ENCODE measurements around the gene FLNB.
"Not testable (repeated sequence)": the region's sequence is repeated elsewhere in the genome, so short reads cannot be mapped to it uniquely, and the experiment has no call there.

FLNB gene

DNA sequence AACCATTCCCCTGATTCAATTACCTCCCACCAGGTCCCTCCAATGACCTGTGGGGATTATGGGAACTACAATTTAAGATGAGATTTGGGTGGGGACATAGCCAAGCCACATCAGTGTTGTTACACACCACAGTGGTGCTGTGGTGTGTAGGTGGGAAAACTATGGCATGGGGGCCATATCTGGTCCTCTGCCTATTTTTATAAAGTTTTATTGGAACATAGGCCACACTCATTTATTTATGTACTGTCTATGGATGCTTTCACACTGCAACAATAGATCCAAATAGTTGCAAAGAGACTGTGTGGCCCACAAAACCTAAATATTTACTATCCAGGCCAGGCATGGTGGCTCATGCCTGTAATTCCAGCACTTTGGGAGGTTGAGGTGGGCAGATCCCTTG, 46.4 kb downstream of the FLNB start:
- no peak for DNase-seq (ENCODE audit: low read depth)

DNA sequence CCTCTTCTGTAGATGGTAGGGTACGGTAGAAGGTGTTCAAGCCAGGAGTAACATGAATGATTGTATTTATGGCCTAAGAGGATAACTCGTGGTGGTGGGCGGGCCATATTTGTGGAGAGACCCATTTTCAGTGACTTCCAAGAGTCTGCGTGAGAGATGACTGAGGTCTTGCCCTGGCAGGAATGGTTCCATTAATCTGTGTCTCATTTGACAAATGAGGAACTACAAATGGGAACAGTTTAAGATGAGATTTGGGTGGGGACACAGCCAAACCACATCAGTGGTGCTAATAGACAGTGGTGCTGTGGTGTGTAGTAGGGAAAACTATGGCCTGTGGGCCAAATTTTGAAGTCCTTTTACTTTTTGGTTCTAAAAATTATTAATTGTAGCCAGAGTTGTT, 47.1 kb downstream of the FLNB start:
- DNase-seq (ENCODE audit: low read depth): no peak

DNA sequence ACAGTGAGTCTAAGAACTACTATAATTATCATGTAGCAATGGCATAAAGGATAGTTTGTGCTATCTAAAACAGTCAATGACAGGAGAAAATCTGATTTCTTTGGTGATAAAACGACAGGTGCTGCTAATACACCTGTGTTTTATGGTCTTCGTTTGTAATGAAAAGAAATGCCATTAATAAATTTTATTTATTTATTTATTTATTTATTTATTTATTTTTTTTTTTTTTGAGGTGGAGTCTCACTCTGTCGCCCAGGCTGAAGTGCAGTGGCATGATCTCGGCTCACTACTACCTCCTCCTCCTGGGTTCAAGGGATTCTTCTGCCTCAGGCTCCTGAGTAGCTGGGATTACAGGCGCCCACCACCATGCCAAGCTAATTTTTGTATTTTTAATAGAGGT, 47.7 kb downstream of the FLNB start:
- not testable (repeated sequence) for DNase-seq (ENCODE audit: low read depth)

DNA sequence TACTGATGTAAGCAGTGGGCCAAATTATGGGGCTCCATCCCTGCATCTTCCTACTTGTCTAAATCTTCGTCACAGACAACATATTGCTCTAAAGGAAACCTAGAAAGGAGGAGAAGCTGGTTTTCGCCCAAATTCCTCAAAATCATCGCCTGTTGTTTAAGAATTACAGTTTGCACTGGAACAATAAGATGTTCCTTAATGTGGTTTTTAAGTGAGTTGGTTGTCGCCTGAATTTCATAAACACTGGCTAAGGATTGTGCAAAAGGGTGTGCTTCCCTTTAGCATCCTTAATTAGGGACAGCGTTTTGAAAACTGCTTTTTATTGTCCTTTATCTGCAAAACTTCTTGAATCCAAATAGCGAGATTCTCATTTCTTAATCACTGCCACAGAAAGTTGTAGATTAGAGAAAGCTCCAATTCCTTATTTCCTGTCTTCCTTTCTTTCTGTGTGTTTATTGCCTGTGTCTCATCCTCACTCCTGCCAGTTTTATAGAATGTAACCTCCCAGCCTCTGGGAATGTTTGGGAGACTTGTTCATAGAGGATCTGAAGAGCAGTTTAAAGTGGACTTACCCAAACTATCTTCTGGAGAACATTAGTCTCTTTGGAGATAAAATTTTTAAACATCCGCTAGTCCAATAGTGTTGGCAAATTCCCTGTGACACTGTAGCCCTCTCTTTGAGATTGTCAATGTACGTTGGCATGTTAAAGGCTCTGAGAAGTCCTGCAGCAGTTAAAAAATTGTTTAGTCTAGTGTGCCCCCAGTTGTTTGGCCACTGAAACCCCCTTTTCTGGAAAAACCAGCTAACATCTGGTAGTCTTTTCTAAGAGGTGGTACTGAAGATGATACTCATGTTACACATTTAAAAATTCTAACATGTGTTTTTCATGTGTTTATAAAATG, 50.4 kb downstream of the FLNB start:
- peak; percentile 63 for DNase-seq (ENCODE audit: low read depth)

DNA sequence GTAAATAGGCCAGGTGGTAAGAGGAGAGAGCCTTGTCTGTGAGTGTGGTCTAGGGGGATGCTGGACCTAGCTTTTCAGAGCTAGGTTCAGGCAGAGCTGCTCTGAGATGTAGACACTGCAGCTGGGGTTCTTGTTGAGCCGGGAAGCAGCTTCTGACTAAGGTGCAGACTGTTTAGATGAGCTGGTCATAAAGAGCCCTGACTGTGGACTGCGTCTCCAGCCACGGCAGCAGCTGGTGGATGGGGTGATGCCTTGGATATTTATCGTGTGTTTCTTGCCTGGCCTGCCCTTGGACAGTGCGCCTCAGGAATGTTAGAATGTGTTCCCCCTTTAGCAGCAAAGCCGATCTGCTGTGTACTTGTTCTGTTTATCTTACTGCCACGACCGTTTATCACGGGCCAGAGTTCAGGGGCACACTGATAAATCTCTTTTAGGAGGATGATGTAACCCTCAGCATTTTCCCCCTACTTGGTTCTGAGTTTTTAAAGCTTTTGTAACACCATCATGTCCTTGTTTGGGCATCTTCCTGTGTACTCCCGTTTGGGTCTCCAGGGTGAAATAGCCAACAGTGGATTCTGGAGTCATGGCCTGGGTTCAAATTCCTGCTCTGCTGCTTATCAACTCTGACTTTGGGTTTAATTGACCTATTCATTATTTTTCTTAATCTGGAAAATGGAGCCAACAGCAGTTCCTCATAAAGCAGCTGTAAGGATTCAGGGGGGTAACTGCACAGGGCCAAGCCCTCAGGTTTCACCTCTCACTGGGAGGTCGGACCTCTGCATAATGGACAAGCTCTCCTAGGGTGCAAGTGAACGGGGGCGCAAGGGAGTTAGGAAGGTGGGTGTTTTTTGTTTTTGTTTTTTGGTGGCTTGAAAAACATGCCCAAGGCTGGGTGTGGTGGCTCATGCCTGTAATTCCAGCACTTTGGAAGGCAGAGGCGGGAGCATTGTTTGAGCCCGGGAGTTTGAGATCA, 51.4 kb downstream of the FLNB start:
- no peak for DNase-seq (ENCODE audit: low read depth)

DNA sequence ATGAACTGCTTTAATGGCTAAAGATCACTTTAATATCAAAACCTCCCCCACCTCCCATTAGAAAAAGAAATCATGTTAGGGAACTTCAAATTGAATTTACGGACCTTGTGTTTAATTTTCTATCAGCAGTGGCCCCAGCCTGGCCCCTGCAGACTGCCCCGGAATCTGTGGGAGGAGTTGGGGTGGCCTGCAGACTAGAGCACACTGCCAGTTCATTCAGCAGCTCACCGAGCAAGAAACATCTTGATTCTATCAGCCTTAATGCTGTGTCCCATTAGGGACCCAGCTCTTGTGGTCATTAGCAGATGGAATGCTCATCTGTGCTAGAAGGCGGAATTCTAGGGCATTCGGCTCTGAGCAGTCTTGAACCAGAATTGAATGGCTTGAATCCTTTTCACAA, 54.2 kb downstream of the FLNB start:
- DNase-seq (ENCODE audit: low read depth): no peak

DNA sequence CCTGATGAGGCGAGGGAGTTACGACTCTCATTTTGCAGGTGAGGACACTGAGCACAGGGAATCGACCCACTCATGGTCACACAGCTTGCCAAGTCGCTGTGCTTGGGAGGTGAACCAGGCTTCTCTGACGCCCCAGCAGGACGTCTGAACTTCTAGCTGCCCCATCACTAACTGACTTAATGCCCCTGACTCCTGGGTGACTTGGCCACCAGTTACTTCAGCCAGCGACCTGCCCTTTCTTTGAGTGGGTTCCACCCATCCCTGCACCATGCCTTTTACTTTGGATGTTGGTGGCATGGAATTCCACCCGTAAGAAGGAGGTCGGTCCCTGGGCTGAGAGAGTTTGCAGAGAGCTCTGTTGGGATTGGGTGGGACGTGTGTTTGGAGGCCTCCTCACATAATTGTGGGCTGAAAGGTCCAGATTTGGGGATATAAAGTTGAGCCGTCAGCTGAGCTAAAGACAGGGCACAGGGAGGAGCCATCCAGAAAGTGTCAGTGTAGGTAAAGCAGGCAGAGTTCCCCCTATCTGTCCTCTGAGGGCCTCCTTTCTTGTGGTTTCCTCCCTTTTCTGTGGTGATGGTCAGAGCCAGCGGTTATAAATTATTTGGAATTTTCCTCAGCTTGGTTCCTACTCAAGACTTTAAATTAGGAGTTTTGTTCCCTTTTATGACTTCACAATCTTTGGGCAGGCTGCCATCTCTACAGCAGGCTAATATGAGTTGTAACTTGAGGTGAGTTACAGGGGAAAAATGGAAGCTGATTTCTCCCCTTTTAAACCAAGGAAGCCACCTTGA, 55.0 kb downstream of the FLNB start:
- DNase-seq (ENCODE audit: low read depth): peak; percentile 66

DNA sequence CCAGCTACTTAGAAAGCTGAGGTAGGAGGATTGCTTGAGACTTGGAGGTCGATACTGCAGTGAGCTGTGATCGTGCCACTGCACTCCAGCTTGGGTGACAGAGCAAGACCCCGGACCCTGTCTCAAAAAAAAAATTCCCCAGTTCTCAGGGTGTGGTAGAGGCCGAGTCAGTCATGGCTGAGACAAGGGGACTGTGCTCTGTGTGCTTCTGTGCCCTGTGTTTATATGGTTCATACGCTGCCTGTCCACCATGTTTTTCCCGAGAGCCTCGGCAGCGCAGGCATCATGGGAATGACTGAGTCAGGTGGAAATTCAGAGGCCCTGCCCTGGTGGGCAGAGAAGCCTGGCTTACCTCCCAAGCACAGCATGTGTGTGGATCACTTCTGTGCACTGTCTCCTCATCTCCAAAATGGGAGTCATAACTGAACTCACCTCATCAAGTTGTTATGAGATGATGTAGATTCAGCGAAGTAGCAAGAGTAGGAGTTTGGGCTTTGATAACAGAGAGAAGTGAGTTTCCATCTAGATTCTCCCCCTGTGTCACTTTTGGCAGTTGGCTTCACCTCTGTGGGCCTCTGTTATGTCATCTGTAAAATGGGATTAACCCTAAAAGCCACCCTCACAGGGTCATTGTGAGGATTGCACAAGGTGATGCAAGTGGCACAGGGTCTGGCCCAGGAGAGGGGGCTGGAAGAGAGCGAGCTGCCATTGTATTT, 56.9 kb downstream of the FLNB start:
- DNase-seq (ENCODE audit: low read depth): no peak

DNA sequence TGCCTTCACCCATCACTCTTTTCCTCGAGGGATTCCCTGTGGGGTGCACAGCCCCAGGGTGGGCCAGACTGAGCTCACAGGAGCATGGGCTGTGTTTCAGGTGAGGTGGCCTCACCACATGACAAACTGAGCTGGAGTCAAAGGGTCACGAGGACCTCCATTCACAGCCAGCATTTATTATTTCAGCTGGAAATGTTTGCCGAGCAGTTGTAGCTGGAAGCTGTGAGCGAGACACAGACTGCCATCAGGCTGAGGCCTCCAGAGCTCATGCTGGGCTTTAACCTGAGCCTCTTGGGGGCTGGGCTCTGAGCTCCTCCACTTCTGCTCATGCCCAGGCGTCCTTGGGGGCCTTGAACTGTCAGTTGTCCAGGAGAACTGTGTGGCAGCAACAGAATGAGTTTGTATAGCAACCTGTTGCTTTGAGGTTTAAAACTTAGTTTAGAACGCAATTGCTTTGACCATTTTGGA, 57.5 kb downstream of the FLNB start:
- no peak for DNase-seq (ENCODE audit: low read depth)

DNA sequence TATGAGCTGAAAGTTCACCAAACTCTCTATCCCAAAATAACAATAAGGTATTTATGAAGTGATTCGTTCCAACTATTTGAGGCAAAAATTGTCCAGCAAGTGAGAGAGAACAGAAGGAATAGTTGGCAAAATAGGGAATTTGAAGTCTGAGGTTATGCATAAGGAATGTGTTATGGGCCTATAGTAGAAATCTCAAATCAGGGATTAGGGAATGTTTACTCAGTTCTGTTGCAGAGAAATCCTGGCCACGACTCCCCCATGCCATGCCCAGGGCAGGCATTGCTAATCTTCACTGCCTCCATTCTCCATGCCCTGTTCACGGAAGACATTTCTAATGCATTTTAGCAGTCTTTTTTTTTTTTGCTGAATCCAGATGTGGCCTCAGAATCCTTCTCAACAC, 58.6 kb downstream of the FLNB start:
- no peak for DNase-seq (ENCODE audit: low read depth)

DNA sequence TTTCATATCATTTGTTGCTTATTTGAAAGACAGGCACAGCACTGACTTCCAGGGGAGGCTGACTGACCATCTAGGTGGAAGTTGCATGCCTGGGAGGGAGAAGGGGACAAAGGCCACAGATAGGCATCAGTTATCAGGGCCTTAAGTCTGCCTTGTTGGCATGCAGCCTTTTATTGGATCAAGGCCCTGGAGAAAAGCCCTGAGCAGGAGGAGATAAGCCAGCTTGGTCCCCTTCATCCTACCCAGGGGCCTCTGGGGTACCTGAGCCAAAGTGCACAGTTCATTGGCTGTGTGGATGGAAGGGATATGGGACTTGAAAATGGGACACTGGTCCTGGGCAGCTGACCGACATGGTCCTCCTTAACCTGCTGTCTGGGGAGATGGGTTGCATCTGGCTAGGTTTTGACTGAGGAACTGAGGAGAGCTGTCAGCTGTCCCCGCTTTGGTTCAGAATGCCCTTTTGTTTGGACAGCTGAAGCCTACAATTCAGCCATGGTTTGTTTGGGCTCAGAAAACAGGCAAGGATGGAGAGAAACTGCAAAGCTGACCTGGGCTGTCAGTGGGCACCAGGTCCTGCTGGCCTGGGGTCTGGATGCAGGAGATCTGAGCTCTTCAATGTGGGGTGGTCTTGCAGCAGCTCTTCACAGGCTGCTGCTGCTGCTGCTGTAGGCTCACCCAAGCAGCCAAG, 60.0 kb downstream of the FLNB start:
- no peak for DNase-seq (ENCODE audit: low read depth)

DNA sequence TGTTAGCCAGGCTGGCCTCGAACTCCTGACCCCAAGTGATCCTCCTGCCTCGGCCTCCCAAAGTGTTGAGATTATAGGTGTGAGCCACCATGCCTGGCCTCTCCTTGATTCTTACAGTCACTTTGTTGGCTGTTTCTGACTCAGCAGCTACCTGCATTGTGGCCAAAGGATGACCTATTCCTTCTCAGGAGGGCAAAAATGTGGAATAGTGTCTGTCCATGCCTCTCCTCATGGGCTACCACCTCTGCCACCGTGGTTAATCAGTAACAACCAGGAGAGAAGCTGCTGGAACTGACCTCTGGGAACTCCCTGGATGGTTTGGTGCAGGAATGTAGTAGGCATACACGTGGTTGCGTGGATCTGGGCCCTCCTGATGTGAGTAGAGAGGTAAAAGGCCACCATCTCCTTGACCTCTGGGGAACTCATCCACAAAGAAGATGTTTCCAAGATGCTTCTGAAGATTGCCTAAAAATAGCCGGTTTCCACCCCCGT, 63.3 kb downstream of the FLNB start:
- DNase-seq (ENCODE audit: low read depth): no peak

DNA sequence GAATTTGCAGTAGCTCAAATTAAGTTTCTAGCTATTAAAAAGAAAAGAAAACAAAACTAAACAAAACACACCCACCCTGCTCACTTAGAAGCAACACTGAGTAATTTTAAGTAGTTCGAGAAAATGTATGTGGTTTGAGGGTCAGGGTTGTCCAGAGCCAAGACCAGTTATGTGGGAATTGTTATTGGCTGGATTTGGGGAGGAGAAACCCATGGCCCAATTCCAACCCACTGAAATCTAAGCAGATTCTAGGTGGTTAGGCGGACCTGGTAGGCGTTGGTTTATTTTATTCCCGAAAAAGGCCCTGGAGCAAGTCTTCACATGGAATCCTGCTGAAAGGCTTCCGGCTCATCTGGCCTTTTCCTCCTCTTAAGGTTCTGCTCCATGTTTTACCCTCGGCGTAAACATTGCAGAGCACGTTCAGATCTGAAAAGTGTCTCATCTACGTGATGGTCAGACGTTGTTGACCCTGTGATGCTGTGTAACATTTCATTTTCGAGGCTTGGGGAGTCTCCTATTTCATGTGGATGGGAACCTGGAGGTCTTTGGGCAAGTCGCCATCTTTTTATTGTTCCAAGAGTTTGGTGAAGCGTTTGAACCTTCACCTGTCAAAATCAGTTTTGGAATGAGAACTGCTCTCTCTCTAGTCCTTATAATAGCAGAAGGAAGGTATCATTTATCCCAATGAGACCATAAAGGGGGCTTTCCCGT, 64.0 kb downstream of the FLNB start:
- DNase-seq (ENCODE audit: low read depth): peak; percentile 83

DNA sequence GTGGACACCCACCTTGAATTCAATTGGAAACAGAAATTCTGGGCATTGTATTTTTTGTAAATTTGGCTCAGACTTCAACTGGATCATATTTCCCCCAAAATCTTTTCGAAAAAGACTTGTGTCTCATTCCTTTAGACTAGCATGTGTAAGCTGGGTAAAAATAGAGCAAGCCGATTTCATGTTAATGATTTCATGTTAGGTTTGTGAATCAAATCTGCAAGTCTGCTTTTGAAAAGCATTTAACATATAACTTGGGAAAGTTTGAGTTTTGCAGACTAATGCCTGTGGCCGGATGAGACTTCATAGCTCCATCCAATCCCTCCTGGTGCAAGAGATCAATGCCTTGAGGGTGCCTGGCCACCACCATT, 64.5 kb downstream of the FLNB start:
- DNase-seq (ENCODE audit: low read depth): no peak

DNA sequence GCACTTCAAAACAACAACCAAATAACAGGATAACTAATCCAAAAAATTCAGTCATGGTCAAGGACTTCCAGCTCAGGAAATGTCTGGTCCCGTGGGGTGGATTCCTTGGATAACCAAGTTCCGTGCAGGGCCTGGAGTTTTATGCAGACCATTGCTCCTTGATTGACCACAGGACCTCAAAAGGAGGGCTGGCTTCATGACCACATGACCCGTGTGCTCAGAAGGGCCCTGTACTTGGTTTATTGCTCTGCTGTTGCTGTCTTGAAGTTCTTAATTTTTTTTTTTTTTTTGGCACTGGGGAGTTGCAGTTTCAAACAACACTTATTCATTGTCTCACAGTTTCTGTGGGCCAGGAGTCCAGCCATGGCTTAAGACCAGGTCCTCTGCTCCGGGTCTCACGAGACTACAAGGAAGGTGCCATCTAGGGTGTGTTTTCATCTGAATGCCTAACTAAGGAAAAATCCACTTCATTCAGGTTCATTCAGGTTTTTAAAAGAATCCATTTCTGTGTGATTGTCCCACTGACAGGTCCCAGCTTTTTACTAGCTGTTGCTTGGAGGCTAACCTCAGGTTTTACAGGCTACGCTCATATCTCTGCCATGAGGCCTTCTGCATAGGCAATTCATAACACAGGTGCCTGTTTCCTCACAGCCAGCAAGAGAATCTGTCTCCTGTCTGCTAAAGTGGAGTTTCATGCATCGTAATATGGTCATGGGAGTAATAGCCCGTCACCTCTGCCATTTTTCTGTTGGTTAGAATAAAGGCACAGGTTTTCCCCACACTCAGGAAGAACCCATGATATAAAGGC, 65.3 kb downstream of the FLNB start:
- peak; percentile 56 for DNase-seq (ENCODE audit: low read depth)

DNA sequence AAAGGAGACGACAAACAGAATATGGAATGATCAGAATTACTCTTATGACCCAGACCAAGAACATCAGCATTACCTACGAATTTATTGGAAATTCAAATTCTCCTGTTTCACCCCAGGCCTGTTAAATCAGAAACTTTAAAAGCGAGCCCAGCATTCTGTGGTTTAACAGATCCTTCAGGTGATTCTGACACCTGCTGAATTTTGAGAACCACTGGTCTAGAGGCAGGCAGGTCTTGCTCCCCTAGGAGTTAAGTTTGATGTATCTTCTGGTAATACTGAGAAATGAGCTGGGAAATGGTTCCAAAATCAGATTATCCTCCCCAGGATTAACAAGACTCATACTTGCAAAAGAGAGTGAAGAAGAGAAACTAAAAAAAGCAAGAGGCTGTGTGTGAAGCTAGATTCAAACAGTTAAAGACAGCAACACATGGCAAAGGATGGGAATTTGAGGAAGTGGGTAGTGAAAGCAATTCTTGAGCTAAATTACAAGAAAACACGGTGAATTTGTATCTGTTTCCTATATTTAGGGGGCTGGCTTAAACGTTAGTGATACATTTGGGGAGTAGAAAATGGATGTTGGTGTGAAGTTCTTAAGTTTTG, 66.0 kb downstream of the FLNB start:
- no peak for DNase-seq (ENCODE audit: low read depth)

DNA sequence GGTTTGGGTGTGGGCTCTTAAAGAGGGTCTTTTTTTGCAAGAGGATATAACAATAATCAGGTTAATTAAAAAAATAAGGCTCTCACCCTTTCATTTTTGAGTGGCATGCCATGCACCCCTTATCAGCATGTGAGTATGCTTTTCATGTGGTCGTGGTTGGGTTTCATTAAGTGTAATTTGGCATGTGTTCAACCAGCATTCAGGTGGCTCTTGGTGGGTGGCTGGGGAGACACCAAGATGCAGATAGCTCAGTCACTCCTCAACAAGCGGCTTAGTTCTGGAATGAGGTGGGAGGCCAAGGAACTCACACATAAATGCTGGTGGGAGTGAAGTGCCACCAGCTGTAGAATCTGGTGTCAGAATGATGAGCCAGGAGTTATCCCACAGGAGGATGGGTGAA, 66.8 kb downstream of the FLNB start:
- DNase-seq (ENCODE audit: low read depth): no peak

DNA sequence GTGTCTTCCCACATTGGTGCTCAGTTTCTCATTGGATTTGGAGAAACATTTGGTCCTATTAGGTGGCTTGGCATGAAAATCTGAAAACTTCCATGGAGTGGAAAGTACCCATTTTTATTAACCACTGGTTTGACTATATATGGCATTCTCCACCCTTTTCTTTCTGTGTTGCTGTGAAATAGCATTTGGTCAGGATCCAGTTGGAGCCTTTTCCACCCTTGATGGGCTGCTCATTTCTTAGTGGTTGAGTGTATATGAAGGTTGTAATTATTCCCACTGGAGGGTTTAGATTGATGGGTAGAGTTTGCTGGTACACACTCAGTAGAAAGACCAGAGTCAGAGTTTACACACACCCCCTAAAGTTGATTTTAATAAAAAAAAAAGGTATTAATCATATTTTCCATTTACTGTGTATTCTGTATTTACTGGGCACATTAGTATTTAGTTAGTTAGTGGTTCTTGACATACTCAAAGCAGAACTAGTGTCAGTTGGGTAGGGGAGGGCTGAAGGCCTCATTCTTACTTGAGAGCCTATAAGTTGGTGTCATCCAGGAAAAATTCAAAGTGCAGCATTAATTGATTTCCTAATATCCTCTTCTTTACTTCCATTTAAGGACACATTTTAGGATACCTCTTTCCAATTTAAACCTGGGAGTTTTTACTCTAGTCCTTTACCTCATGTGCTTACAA, 69.5 kb downstream of the FLNB start:
- DNase-seq (ENCODE audit: low read depth): no peak

Data from stromal cell of bone marrow (primary cell).